Loucy (cell line): ENCODE data around the gene MACROH2A1.

Experiments used
- H2AFZ ChIP-seq: fragments of 200-600 bp; sonication (generic); 2 replicates; pipeline ENCODE4 v1.6.0; 2016; ENCODE audit warnings: antibody characterized with exemption, mild to moderate bottlenecking, low read length, moderate library complexity
- H3F3A ChIP-seq: fragments of 200-600 bp; 2 replicates; pipeline ENCODE4 v1.6.0; 2016; ENCODE audit warnings: antibody characterized with exemption, low read depth, mild to moderate bottlenecking
- H3K27me3 ChIP-seq: fragments of 200-600 bp; sonication (generic); 2 replicates; pipeline ENCODE4 v1.6.1; 2014; ENCODE audit warnings: low read length, mild to moderate bottlenecking; ENCODE audit not compliant: insufficient read depth, poor library complexity, severe bottlenecking
- H3K36me3 ChIP-seq: fragments of 200-600 bp; sonication (generic); 2 replicates; pipeline ENCODE4 v1.6.1; 2016; ENCODE audit warnings: low read length; ENCODE audit not compliant: insufficient read depth
- H3K4me1 ChIP-seq: fragments of 200-600 bp; sonication (generic); 2 replicates; pipeline ENCODE4 v1.5.1; 2014; ENCODE audit warnings: low read length, mild to moderate bottlenecking; ENCODE audit not compliant: insufficient read depth, poor library complexity, severe bottlenecking
- H3K4me2 ChIP-seq: fragments of 200-600 bp; sonication (generic); 2 replicates; pipeline ENCODE4 v1.6.0; 2014; ENCODE audit warnings: antibody characterized with exemption, low read length, low read depth, mild to moderate bottlenecking; ENCODE audit not compliant: poor library complexity, severe bottlenecking
- H3K4me3 ChIP-seq: fragments of 200-600 bp; sonication (generic); 2 replicates; pipeline ENCODE4 v1.5.1; 2014; ENCODE audit warnings: low read length, mild to moderate bottlenecking, mixed read lengths; ENCODE audit not compliant: poor library complexity, severe bottlenecking
- H3K79me2 ChIP-seq: fragments of 200-600 bp; sonication (generic); 2 replicates; pipeline ENCODE4 v1.6.1; 2014; ENCODE audit warnings: low read length; ENCODE audit not compliant: insufficient read depth
- H3K9ac ChIP-seq: fragments of 200-600 bp; sonication (generic); 2 replicates; pipeline ENCODE4 v1.6.0; 2014; ENCODE audit warnings: mild to moderate bottlenecking, low read depth, low read length, moderate library complexity; ENCODE audit not compliant: poor library complexity, severe bottlenecking
- H3K9me2 ChIP-seq: fragments of 200-600 bp; sonication (generic); replicated peaks from 2 replicates; pipeline ENCODE4 v1.6.1; 2016; ENCODE audit warnings: low read depth, low read length, mixed read lengths
- H3K9me3 ChIP-seq: fragments of 200-600 bp; sonication (generic); 2 replicates; pipeline ENCODE4 v1.6.1; 2014; ENCODE audit warnings: mild to moderate bottlenecking, antibody characterized with exemption, low read length, low read depth; ENCODE audit not compliant: insufficient read depth
- H4K20me1 ChIP-seq: fragments of 200-600 bp; sonication (generic); 2 replicates; pipeline ENCODE4 v1.6.0; 2014; ENCODE audit warnings: antibody characterized with exemption, low read length, mild to moderate bottlenecking; ENCODE audit not compliant: insufficient read depth, poor library complexity, severe bottlenecking
- EZH2phosphoT487 ChIP-seq: fragments of 200-600 bp; IDR thresholded peaks from 2 replicates; pipeline ENCODE4 v1.6.1; 2018; ENCODE audit warnings: antibody characterized with exemption, mild to moderate bottlenecking, moderate library complexity, borderline replicate concordance
- TF ChIP-seq, protein P1 (sequence below): fragments of 200-600 bp; sonication (generic); conservative IDR thresholded peaks from 2 replicates; pipeline ENCODE4 v1.5.1; 2014; ENCODE audit warnings: mild to moderate bottlenecking, antibody characterized with exemption, low read length

The MACROH2A1 gene

GRCh38 chr5:135350536-135350935 is 48.5 kb downstream of the MACROH2A1 start:
- Histone ChIP-seq H4K20me1 (peaks cover 98% of the 10 kb centered on the region), H3K4me2 (peak overlapping the region; percentile 49), H3K9me3 (no peaks in the 10 kb centered on the region), H3K27me3 (no peaks in the 10 kb centered on the region), H3K4me1 (peaks cover 60% of the 10 kb centered on the region), H2AFZ (no peak overlapping the region), H3K4me3 (no peak overlapping the region), H3F3A (no peaks in the 10 kb centered on the region), H3K36me3 (peaks cover 97% of the 10 kb centered on the region), H3K79me2 (peaks cover 99% of the 10 kb centered on the region), H3K9me2 (no peaks in the 10 kb centered on the region), H3K9ac (no peak overlapping the region)
- no peak for TF ChIP-seq EZH2phosphoT487
- TF ChIP-seq, protein P1, sequence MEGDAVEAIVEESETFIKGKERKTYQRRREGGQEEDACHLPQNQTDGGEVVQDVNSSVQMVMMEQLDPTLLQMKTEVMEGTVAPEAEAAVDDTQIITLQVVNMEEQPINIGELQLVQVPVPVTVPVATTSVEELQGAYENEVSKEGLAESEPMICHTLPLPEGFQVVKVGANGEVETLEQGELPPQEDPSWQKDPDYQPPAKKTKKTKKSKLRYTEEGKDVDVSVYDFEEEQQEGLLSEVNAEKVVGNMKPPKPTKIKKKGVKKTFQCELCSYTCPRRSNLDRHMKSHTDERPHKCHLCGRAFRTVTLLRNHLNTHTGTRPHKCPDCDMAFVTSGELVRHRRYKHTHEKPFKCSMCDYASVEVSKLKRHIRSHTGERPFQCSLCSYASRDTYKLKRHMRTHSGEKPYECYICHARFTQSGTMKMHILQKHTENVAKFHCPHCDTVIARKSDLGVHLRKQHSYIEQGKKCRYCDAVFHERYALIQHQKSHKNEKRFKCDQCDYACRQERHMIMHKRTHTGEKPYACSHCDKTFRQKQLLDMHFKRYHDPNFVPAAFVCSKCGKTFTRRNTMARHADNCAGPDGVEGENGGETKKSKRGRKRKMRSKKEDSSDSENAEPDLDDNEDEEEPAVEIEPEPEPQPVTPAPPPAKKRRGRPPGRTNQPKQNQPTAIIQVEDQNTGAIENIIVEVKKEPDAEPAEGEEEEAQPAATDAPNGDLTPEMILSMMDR = no peak

DNA sequence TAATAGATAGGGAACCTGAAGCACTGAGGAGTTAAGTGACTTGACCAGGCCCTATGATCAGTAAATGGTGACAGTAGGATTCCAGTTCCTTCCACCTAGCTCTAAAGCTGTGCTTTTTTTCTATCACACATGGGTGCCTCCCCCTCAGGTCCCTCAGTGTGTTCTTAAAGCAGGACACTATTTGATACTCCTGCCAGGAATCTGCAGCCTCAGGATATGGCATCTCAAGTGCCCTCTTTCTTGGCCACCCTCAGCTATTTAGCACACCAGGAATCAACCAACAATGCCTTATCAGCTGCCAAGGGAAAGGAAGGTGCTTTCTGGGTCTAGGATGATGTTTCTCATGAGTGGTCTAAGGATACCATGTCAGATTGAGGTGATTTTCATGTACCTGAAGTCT is 49.1 kb downstream of the MACROH2A1 start:
- H3K4me2 ChIP-seq = peak overlapping the region; percentile 49
- no peak overlapping the region for H3K9ac ChIP-seq
- no peaks in the 10 kb centered on the region for H3K9me3 ChIP-seq
- no peaks in the 10 kb centered on the region for H3K27me3 ChIP-seq
- no peak for TF ChIP-seq EZH2phosphoT487
- TF ChIP-seq, protein P1 = no peak
- peaks cover 53% of the 10 kb centered on the region for H3K4me1 ChIP-seq
- H3K9me2 ChIP-seq = no peaks in the 10 kb centered on the region
- H3K79me2 ChIP-seq = peaks cover 99% of the 10 kb centered on the region
- no peak overlapping the region for H3K4me3 ChIP-seq
- H3K36me3 ChIP-seq = peaks cover 97% of the 10 kb centered on the region
- H4K20me1 ChIP-seq = peaks cover 92% of the 10 kb centered on the region
- H3F3A ChIP-seq = no peaks in the 10 kb centered on the region
- no peak overlapping the region for H2AFZ ChIP-seq

DNA sequence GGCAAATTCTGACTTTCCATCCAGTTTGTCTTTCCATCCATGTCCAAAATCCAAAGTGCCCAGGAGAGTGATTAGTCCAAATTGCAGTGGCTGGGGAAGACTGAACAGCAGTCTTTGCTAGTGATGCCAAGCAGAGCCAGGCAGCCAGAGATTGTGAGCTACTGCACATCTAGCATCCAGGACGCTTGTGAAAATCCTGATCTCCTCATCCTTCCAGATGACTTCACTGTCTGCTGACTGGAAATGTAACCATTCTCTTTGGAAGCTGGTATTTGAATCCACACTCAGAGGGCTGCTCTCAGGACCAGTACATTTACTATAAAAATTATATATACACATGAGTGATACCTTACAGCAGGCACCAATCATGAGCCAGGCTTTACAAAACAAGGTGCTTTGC is 49.6 kb downstream of the MACROH2A1 start:
- Histone ChIP-seq H3K9me2 (no peaks in the 10 kb centered on the region), H3K36me3 (peaks cover 97% of the 10 kb centered on the region), H3K4me2 (peak overlapping the region; percentile 49)

More for the DNA sequence above, 49.6 kb downstream of the MACROH2A1 start:
- Histone ChIP-seq H2AFZ (no peak overlapping the region), H3K4me3 (no peak overlapping the region), H3K9me3 (no peaks in the 10 kb centered on the region), H4K20me1 (peaks cover 91% of the 10 kb centered on the region), H3K9ac (peak overlapping the region; percentile 3), H3K4me1 (peaks cover 49% of the 10 kb centered on the region), H3K79me2 (peaks cover 99% of the 10 kb centered on the region), H3F3A (no peaks in the 10 kb centered on the region), H3K27me3 (no peaks in the 10 kb centered on the region)
- no peak for TF ChIP-seq EZH2phosphoT487
- TF ChIP-seq, protein P1 = no peak
